NCI-H526 (cell line): ENCODE data around the gene PTPRCAP.

ENCODE experiments used
- DNase-seq, 2 experiments: peaks; one replicate each; lab custom pipeline; 2025; lab: John Stamatoyannopoulos, UW

PTPRCAP gene

DNA sequence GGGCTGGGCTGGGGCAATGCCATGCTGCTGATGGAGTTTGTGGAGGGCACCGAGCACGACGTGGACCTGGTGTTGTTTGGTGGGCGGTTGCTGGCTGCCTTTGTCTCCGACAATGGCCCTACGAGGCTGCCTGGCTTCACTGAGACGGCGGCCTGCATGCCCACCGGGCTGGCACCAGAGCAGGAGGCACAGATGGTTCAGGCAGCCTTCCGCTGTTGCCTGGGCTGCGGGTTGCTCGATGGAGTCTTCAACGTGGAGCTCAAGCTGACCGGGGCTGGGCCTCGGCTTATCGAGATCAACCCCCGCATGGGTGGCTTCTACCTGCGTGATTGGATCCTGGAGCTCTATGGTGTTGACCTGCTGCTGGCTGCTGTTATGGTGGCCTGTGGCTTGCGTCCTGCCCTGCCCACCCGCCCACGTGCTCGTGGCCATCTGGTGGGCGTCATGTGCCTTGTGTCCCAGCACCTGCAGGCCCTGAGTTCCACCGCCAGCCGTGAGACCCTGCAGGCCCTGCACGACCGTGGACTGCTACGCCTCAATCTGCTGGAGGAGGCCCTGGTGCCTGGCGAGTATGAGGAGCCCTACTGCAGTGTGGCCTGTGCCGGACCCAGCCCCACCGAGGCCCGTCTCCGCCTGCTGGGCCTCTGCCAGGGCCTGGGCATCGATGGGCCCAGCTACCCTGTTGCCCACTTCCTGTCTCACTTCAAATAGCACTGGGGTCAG is 13.4 kb downstream of the PTPRCAP start:
- DNase-seq, result no peak

DNA sequence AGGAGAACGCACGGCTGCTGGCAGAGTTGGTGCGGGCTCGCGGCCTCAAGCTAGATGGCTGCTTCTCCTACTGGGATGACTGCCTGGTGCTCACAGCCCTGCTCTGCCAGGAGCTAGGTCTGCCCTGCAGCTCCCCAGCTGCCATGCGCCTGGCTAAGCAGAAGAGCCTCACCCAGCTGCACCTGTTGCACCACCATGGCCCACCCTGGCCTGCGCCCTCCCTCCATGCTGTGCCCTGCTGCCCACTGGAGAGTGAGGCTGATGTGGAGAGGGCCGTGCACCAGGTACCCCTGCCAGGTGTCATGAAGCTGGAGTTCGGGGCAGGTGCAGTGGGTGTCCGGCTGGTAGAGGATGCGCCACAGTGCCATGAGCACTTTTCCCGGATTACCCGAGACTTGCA is 14.0 kb downstream of the PTPRCAP start:
- DNase-seq, result no peak

DNA sequence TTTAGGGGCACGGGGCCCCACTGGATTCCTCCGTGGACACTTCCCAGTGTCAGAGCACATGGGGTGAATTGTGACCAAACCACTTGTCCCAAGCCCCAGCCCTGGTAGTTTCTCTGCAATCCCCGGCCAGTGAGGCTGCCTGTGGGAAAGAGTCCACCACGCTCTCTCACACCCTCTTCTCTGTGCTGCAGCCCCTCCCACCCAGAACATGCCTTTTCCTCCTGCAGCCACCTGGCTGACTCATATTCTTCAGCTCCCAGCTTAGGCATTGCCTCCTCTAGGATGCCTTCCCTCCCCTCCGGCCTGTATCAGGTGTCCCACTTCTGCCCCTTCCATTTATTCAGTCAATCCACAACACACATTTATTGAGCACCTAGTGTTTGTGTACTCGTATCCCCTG is 14.6 kb downstream of the PTPRCAP start:
- no peak for DNase-seq

GRCh38 chr11:67421430-67422031 is 16.0 kb downstream of the PTPRCAP start:
- DNase-seq, result no peak

GRCh38 chr11:67420646-67421429 is 16.6 kb downstream of the PTPRCAP start:
- DNase-seq, result peak; percentile 80 to 98

GRCh38 chr11:67420147-67420645 is 17.3 kb downstream of the PTPRCAP start:
- DNase-seq, result no peak

- no peak for DNase-seq
These were observed 18.0 kb downstream of the PTPRCAP start for GRCh38 chr11:67419325-67420049.

- DNase-seq, result no peak
These were observed 18.8 kb downstream of the PTPRCAP start for GRCh38 chr11:67418476-67419281.

DNA sequence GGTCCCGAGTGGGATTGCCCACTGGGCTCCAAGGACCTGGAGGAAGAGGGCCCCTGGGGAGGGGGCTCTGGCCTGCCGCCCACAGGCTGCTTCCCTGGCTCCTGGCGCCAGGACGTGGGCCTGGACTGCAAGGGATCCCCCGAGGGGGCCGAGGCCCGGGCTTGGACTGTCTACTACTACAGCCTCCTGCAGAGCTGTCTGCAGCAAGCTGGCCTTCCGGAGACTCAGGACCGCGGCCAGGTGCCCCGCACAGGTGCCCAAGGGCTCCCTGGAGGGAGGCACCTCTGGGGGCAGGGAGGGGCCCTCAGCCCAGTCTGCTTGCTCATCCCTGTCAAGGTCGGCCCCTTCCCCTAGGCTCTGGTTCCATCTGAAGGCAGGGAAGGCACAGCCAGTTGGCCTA is 20.1 kb downstream of the PTPRCAP start:
- no peak for DNase-seq

- no peak for DNase-seq
These were observed 20.8 kb downstream of the PTPRCAP start for GRCh38 chr11:67416416-67417335.

GRCh38 chr11:67415501-67416304 is 21.8 kb downstream of the PTPRCAP start, which contains the start of gene CARNS1:
Gene CARNS1, plus strand, starts transcription at chr11:67415678. Its CDS starts 522 bp downstream, at chr11:67416200.
- DNase-seq, result peak in 1 of 2 experiments; percentile 42

GRCh38 chr11:67413266-67413849 is 24.1 kb downstream of the PTPRCAP start:
- DNase-seq, result no peak

GRCh38 chr11:67412495-67413179 is 24.8 kb downstream of the PTPRCAP start:
- DNase-seq, result no peak

DNA sequence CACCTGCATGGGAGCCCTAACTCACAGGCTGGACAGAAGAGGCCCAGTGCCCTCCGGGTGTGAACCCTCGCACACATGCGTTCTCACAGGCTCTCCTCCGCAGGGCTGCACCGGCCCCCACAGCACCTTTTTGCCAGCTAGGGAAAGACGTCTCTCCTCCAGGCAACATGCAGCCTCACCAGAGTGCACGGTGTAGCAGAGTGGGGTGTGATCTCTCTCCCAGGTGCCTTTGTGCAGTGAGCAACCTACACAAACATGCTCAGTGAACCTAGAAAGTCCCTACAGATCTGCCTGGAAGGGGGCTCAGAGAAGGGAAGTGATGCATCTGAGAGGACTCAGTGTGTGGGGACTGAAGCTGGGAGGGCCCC is 25.7 kb downstream of the PTPRCAP start:
- no peak for DNase-seq

- no peak for DNase-seq
These were observed 26.3 kb downstream of the PTPRCAP start for GRCh38 chr11:67410984-67411784.

DNA sequence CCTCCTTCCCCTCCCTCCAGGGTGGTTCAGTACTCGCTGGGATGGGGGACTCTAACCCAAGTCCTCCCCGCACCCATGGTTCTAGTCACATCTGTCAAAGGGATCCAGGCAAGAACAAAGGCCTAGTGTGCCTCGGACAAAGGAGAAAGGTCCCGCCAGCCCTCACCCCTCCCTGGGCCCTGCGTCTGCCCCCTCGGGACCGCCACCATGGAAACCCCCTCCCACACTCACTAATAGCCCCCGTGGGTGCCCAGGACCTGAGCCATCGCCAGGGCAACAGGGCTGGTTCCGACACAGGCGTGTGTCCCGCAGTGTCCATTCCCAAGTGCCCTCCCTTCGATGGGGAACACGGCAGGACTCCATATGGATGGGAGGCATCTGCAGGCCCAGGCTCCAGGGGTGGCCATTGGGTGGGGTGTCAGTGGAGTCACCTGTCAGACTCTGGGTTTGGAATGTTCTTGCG is 27.1 kb downstream of the PTPRCAP start:
- DNase-seq, result no peak

DNA sequence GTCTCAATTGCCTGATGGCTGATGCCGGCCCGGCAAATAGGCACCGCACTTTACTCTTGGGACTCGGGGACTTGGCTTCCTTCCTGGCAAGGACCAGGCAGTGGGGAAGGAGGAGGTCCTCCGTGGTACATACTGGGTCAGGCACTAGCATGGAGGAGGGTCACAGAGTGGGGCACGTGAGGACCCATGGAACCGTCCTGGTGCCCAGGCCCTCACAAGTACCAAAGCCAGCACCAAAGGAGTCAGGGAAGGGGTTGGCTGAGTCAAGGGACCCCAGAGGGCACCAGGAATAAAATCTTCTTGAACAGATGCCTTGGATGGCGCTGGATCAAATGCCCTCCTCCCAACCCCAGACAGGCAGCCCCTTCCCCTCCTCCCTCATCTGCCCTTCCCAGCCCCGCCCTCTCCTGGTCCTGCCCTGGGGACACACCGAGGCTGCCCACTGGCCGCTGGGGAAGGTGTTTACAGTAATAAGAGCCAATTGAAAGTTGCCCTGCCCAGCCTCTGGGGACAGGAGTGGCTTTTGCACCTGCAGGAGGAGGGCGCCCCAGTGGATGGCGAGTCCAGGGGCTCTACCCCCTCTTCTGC is 27.6 kb downstream of the PTPRCAP start:
- peak; percentile 39 to 82 for DNase-seq
